HAP-1 (cell line): ENCODE measurements around the gene SEMA3C.

ENCODE experiments used
- DNase-seq, 2 experiments: peaks; one replicate each; pipeline ENCODE4 v3.0.0-alpha.2; 2016 to 2020; ENCODE audit warnings: low spot score in 2 of 2
- H3K27me3 ChIP-seq: fragments of 250-450 bp; sonication (Bioruptor Pico); 2 replicates; pipeline ENCODE4 v1.5.1; 2020; ENCODE audit warnings: low read depth, mild to moderate bottlenecking, moderate library complexity
- H3K36me3 ChIP-seq: fragments of 250-450 bp; sonication (Bioruptor Pico); replicated peaks from 2 replicates; pipeline ENCODE4 v1.5.1; 2020; ENCODE audit warnings: mild to moderate bottlenecking
- H3K4me1 ChIP-seq: fragments of 250-450 bp; sonication (Bioruptor Pico); 2 replicates; pipeline ENCODE4 v1.5.1; 2020; ENCODE audit warnings: mild to moderate bottlenecking
- H3K4me3 ChIP-seq: fragments of 250-450 bp; sonication (Bioruptor Pico); 2 replicates; pipeline ENCODE4 v1.5.1; 2020; ENCODE audit warnings: mild to moderate bottlenecking, moderate library complexity
- H3K9me3 ChIP-seq: fragments of 250-450 bp; sonication (Bioruptor Pico); 2 replicates; pipeline ENCODE4 v1.5.1; 2020; ENCODE audit warnings: mild to moderate bottlenecking, moderate library complexity
- in situ Hi-C: fragments of 300-500 bp; cut with MboI; formaldehyde crosslinking; loops from 3 replicates; pipeline ENCODE4 v1.14.3; 2020; ENCODE audit warnings: low sequenced_read_pairs, inconsistent platforms, mixed read lengths

Gene SEMA3C

GRCh38 chr7:80890426-80891258 is 28.2 kb downstream of the SEMA3C start:
- no peaks in the 10 kb centered on the region for H3K27me3 ChIP-seq
- H3K9me3 ChIP-seq, result no peaks in the 10 kb centered on the region
- in situ Hi-C loops, result no loop called here
- H3K4me3 ChIP-seq, result no peak overlapping the region
- no peaks in the 10 kb centered on the region for H3K36me3 ChIP-seq
- DNase-seq, result no peak
- H3K4me1 ChIP-seq, result no peaks in the 10 kb centered on the region

GRCh38 chr7:80889525-80889924 is 29.3 kb downstream of the SEMA3C start:
- Histone ChIP-seq H3K36me3 (no peaks in the 10 kb centered on the region), H3K27me3 (no peaks in the 10 kb centered on the region), H3K4me1 (no peaks in the 10 kb centered on the region), H3K4me3 (no peak overlapping the region), H3K9me3 (no peaks in the 10 kb centered on the region)
- in situ Hi-C loops, result no loop called here
- no peak for DNase-seq

- no peak for DNase-seq
- Histone ChIP-seq H3K9me3 (no peaks in the 10 kb centered on the region), H3K4me3 (no peak overlapping the region), H3K4me1 (peaks cover 10% of the 10 kb centered on the region), H3K27me3 (no peaks in the 10 kb centered on the region), H3K36me3 (no peaks in the 10 kb centered on the region)
- in situ Hi-C loops, result no loop called here
Observed at GRCh38 chr7:80885757-80886156, 33.1 kb downstream of the SEMA3C start.

DNA sequence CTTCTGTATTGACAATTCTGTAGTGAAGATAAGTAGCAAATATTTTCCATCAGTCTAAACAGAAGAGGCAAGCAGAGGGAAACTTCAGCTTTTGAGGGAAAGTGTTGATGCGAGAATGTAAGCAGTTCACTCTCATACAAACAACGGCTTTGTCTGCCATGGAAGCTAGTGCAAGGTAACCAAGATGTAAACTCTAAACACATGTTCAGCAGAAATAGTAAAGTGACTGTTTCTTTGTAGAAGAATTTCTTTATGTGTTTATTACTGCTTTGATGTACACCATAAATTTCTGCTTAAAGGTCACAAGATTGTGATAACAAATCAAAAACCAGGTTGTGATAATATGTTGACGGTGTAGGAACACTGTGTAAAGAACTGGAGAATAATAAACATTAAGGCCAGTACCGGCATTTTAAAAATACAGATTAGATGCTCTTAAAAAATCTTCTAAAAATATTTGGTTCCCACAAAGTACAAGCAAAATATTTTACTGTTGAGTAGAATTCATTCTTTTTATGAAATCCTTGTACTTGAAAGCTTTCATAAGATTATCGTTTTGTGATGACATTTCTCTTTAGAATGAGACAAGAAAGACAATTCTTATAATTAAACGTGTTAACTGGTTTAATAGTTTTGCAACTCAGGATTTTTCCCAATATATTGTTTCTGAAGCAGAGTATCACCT is 34.2 kb downstream of the SEMA3C start:
- no peaks in the 10 kb centered on the region for H3K36me3 ChIP-seq
- H3K27me3 ChIP-seq, result no peaks in the 10 kb centered on the region
- DNase-seq, result no peak
- no peaks in the 10 kb centered on the region for H3K9me3 ChIP-seq
- peaks cover 10% of the 10 kb centered on the region for H3K4me1 ChIP-seq
- H3K4me3 ChIP-seq, result no peak overlapping the region
- in situ Hi-C loops, result no loop called here

DNA sequence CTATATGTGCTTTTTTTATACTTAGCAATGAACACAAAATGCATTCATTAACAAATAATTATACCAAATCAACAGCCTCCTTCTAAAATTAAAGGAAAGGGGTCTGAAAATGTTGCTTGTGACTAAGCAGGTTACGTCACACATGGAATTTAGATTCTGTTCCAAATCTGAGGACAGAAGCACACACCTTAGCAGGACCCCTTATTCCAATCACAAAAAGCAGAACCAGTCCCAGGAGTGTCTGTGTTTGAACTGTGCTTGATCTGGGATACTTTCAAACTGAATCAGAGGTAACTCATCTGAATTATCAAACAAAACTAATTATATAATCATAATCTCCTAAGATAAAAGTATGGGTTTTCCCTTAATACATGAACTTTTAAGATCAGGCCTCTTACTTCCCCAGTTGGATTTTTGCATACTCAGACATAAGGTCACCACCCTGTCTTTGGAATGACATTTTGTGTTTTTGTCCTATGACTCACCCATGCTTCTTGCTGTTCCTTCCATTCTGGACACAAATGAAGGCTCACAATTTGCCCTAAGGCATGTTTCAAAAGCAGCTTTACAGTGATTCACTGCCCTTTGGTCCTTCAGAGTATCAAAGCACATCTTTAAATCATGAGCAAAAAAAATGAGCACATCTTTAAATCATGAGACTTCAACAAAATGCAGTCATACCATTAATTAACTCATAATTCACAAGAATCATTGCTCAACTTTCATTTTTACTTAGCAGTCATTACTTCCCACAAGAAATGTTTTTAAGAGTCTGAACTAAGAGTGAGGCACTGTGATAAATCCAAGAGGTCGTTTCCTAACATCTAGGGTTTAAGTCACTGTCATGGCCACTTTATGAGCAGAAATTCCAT is 35.5 kb downstream of the SEMA3C start:
- in situ Hi-C loops, result no loop called here
- Histone ChIP-seq H3K4me1 (peaks cover 10% of the 10 kb centered on the region), H3K27me3 (no peaks in the 10 kb centered on the region), H3K4me3 (no peak overlapping the region), H3K36me3 (no peaks in the 10 kb centered on the region), H3K9me3 (no peaks in the 10 kb centered on the region)
- peak; percentile 65 to 85 for DNase-seq

GRCh38 chr7:80882213-80882801 is 36.5 kb downstream of the SEMA3C start:
- H3K9me3 ChIP-seq, result no peaks in the 10 kb centered on the region
- in situ Hi-C loops, result no loop called here
- peaks cover 10% of the 10 kb centered on the region for H3K4me1 ChIP-seq
- no peak for DNase-seq
- no peaks in the 10 kb centered on the region for H3K36me3 ChIP-seq
- no peak overlapping the region for H3K4me3 ChIP-seq
- no peaks in the 10 kb centered on the region for H3K27me3 ChIP-seq

- in situ Hi-C loops, result no loop called here
- no peaks in the 10 kb centered on the region for H3K9me3 ChIP-seq
- peaks cover 18% of the 10 kb centered on the region for H3K4me1 ChIP-seq
Observed at GRCh38 chr7:80881351-80881900, 37.4 kb downstream of the SEMA3C start.

GRCh38 chr7:80879849-80880248 is 39.0 kb downstream of the SEMA3C start:
- no peaks in the 10 kb centered on the region for H3K9me3 ChIP-seq

More at GRCh38 chr7:80881351-80881900, 37.4 kb downstream of the SEMA3C start:
- no peak overlapping the region for H3K4me3 ChIP-seq
- H3K36me3 ChIP-seq, result no peaks in the 10 kb centered on the region
- no peaks in the 10 kb centered on the region for H3K27me3 ChIP-seq
- no peak for DNase-seq

DNA sequence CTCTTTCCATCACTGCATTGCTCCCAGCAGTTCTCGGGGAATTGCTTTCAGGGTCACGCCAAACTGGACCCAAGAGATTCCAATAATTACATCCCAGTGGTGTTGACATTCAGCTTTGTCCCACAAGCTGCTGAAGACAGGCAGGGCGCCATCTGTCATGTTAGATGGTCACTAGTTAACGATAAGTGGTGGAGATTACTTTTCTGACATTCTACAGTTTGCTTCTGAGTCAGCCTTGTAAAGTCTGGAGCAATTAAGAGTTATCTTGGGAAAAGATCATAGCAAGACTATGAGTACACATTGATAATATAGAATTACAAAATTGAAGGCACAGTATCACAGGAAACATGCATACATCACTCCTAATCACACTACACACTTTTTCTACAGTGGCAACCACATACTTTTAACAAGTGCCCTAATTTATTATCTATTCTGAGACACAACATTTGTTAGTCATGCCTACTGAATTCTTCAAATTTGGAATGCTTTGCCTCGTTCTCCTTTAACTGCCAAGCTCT is 41.9 kb downstream of the SEMA3C start:
- DNase-seq, result peak; percentile 37 to 54
- in situ Hi-C loops, result no loop called here

More at GRCh38 chr7:80879849-80880248, 39.0 kb downstream of the SEMA3C start:
- in situ Hi-C loops, result no loop called here
- H3K27me3 ChIP-seq, result no peaks in the 10 kb centered on the region
- no peak overlapping the region for H3K4me3 ChIP-seq
- H3K36me3 ChIP-seq, result no peaks in the 10 kb centered on the region
- H3K4me1 ChIP-seq, result peaks cover 19% of the 10 kb centered on the region
- no peak for DNase-seq

GRCh38 chr7:80875537-80876120 is 43.2 kb downstream of the SEMA3C start:
- H3K4me1 ChIP-seq, result peaks cover 16% of the 10 kb centered on the region
- no peaks in the 10 kb centered on the region for H3K9me3 ChIP-seq
- no peak for DNase-seq
- no peaks in the 10 kb centered on the region for H3K27me3 ChIP-seq
- H3K36me3 ChIP-seq, result no peaks in the 10 kb centered on the region
- in situ Hi-C loops, result no loop called here
- H3K4me3 ChIP-seq, result no peak overlapping the region

More for the DNA sequence above, 41.9 kb downstream of the SEMA3C start:
- H3K4me1 ChIP-seq, result peaks cover 8% of the 10 kb centered on the region
- H3K4me3 ChIP-seq, result no peak overlapping the region
- H3K36me3 ChIP-seq, result no peaks in the 10 kb centered on the region
- H3K9me3 ChIP-seq, result no peaks in the 10 kb centered on the region
- no peaks in the 10 kb centered on the region for H3K27me3 ChIP-seq

DNA sequence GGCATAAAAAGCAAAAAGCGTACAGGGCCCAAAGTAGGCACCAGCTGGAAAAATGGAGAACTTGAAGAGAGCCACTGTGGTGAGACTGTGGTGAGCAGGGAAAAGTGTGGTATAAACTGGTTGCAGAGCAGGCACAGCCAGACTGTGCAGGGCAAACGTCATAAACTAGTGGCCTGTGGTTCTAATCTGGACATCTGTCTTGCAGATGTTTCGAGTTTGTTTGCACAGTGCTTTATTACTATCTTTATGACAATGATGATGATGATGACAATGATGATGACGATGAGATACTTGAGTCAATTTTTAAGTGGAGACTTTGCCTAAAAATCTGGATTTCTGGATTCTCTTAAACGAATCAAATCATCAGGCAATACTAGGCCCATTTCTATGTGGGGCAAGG is 45.7 kb downstream of the SEMA3C start:
- H3K27me3 ChIP-seq, result no peaks in the 10 kb centered on the region
- DNase-seq, result no peak
- no peaks in the 10 kb centered on the region for H3K36me3 ChIP-seq
- H3K9me3 ChIP-seq, result no peaks in the 10 kb centered on the region
- in situ Hi-C loops, result no loop called here
- no peak overlapping the region for H3K4me3 ChIP-seq
- H3K4me1 ChIP-seq, result peaks cover 20% of the 10 kb centered on the region

GRCh38 chr7:80871228-80871627 is 47.6 kb downstream of the SEMA3C start:
- in situ Hi-C loops, result no loop called here
- no peaks in the 10 kb centered on the region for H3K27me3 ChIP-seq
- H3K4me1 ChIP-seq, result peaks cover 12% of the 10 kb centered on the region
- no peak for DNase-seq
- no peaks in the 10 kb centered on the region for H3K36me3 ChIP-seq
- no peak overlapping the region for H3K4me3 ChIP-seq
- no peaks in the 10 kb centered on the region for H3K9me3 ChIP-seq

GRCh38 chr7:80870813-80871212 is 48.0 kb downstream of the SEMA3C start:
- in situ Hi-C loops, result no loop called here
- peak; percentile 26 to 58 for DNase-seq
- peaks cover 12% of the 10 kb centered on the region for H3K4me1 ChIP-seq
- no peaks in the 10 kb centered on the region for H3K27me3 ChIP-seq
- no peaks in the 10 kb centered on the region for H3K9me3 ChIP-seq
- H3K36me3 ChIP-seq, result no peaks in the 10 kb centered on the region
- no peak overlapping the region for H3K4me3 ChIP-seq
